ENCODE measurements around the gene NUBP2.

GRCh38 chr16:1745181-1745899 lies 37.4 kb upstream of the NUBP2 start:
- TF ChIP-seq CTCF (IDR thresholded peaks at IDR 0.05) (no peak), PHF8 (IDR thresholded peaks at IDR 0.05; ENCODE audit: borderline replicate concordance, low read depth) (no peak), RAD21 (conservative IDR thresholded peaks at IDR 0.05 in 1 of 2, IDR thresholded peaks at IDR 0.05 in 1 of 2) (no peak), EHF (CRISPR knock-in tag; IDR thresholded peaks at IDR 0.05) (no peak), EP300 (IDR thresholded peaks at IDR 0.05) (no peak), EHMT2 (IDR thresholded peaks at IDR 0.05; ENCODE audit: low read depth) (no peak), JUN (IDR thresholded peaks at IDR 0.05) (no peak)

Measured in A549 (cell line).